Testis (tissue), 3 donors: ENCODE data around the gene BAIAP3. TPM values are rescaled to one million over a fixed set of nuclear protein-coding genes. Genes with fewer than 3 reads are reported as not detected.
A peak's percentile ranks its signal among the peaks of the same experiment; 100 is the strongest.

Source experiments
- DNase-seq: peaks from one replicate; pipeline ENCODE4 v3.0.0-alpha.2; 2019
- H3K27ac ChIP-seq, 2 donors: fragments of 200-600 bp; sonication (generic); one replicate each; pipeline ENCODE4 v1.5.1; 2019
- H3K27me3 ChIP-seq: fragments of 200-600 bp; sonication (generic); one replicate; pipeline ENCODE4 v1.5.1; 2019
- H3K36me3 ChIP-seq: fragments of 200-600 bp; sonication (generic); one replicate; pipeline ENCODE4 v1.5.1; 2017; ENCODE audit warnings: low read depth; ENCODE audit errors: missing control alignments
- H3K4me1 ChIP-seq: fragments of 200-600 bp; sonication (generic); one replicate; pipeline ENCODE4 v1.5.1; 2019
- H3K4me3 ChIP-seq, 2 donors: fragments of 200-600 bp; sonication (generic); one replicate each; pipeline ENCODE4 v1.5.1; 2017 to 2019
- H3K9me3 ChIP-seq: fragments of 200-600 bp; sonication (generic); one replicate; pipeline ENCODE4 v1.5.1; 2017
- CTCF ChIP-seq, 3 experiments: fragments of 450-650 bp in 2 of 3; fragments of 200-600 bp in 1 of 3; sonication (generic) in 1 of 3; IDR thresholded peaks; one replicate each; pipeline ENCODE4 v1.5.1; 2016 to 2019; ENCODE audit warnings: antibody characterized with exemption in 3 of 3, mild to moderate bottlenecking in 2 of 3, moderate library complexity in 1 of 3
- POLR2A ChIP-seq: fragments of 450-650 bp; IDR thresholded peaks from one replicate; pipeline ENCODE4 v1.6.1; 2017; ENCODE audit warnings: antibody characterized with exemption, mild to moderate bottlenecking, moderate library complexity
- WGBS, 2 donors: methylation state at CpG; one replicate each; pipeline ENCODE4 v1.1.5; 2018; 5-methylcytosine and 5-hydroxymethylcytosine counted together
- intact Hi-C: fragments of 100-400 bp; cut with DNase I; formaldehyde crosslinking; loops from one replicate; pipeline ENCODE4 v1.15.1; 2023; ENCODE audit warnings: low total_unique reads
- polyA plus RNA-seq: library from polyadenylated mRNA; stranded (reverse); fragments of 350-450 nt; fragmentation: Illumina TruSeq; extraction: RNeasy Lipid Tissue Mini Kit (QIAGEN cat#74804); gene quantifications from one replicate; pipeline ENCODE4 v1.2.3, GENCODE V29; 2014; ENCODE audit warnings: low read depth, low replicate concordance; ENCODE audit not compliant: insufficient read depth
- total RNA-seq, 2 donors: library from RNA; depleted of rRNA; stranded (reverse); fragments of >200 nt; gene quantifications; one replicate each; pipeline ENCODE4 v1.2.3, GENCODE V29; 2016

BAIAP3 gene
- total and polyA plus RNA-seq, 3 donors from 2014 or later = 23.0 to 60.4 (median 29.8) TPM

- H3K27me3 ChIP-seq = no peaks in the 10 kb centered on the region
- 77 to 80% methylated on average over 2 to 12 of the region's 12 CpGs for WGBS, 2 donors
- TF ChIP-seq POLR2A (no peak), CTCF (IDR thresholded peaks at IDR 0.05) (no peak)
- H3K4me1 ChIP-seq = no peaks in the 10 kb centered on the region
- no peak for DNase-seq
- no peaks in the 10 kb centered on the region for H3K9me3 ChIP-seq
- no peak overlapping the region for H3K4me3 ChIP-seq
- H3K27ac ChIP-seq = no peak overlapping the region
- intact Hi-C loops = no loop called here
- no peaks in the 10 kb centered on the region for H3K36me3 ChIP-seq
These were observed 27.6 kb upstream of the BAIAP3 start for GRCh38 chr16:1305823-1306222.

GRCh38 chr16:1306334-1306733 lies 27.1 kb upstream of the BAIAP3 start:
- WGBS, 2 donors = 57 to 69% methylated on average over 4 of the region's 4 CpGs
- H3K27ac ChIP-seq = no peak overlapping the region
- no peaks in the 10 kb centered on the region for H3K36me3 ChIP-seq
- no peak for DNase-seq
- intact Hi-C loops = no loop called here
- H3K4me3 ChIP-seq = no peak overlapping the region
- TF ChIP-seq CTCF (IDR thresholded peaks at IDR 0.05) = no peak
- no peak for TF ChIP-seq POLR2A
- H3K4me1 ChIP-seq = peaks cover 3% of the 10 kb centered on the region
- H3K27me3 ChIP-seq = no peaks in the 10 kb centered on the region
- H3K9me3 ChIP-seq = no peaks in the 10 kb centered on the region

GRCh38 chr16:1308036-1308976 lies 25.1 kb upstream of the BAIAP3 start:
- TF ChIP-seq CTCF (IDR thresholded peaks at IDR 0.05) (no peak), POLR2A (no peak)
- no peaks in the 10 kb centered on the region for H3K36me3 ChIP-seq
- H3K9me3 ChIP-seq = no peaks in the 10 kb centered on the region
- peak overlapping the region; percentile 92 to 98 for H3K27ac ChIP-seq
- no peaks in the 10 kb centered on the region for H3K27me3 ChIP-seq
- WGBS, 2 donors = 5 to 7% methylated on average over 30 to 36 of the region's 43 CpGs
- H3K4me1 ChIP-seq = peaks cover 18% of the 10 kb centered on the region
- intact Hi-C loops = no loop called here
- peak overlapping the region; percentile 58 to 59 for H3K4me3 ChIP-seq
- DNase-seq = no peak

GRCh38 chr16:1308977-1309885 lies 24.2 kb upstream of the BAIAP3 start, which contains the start of gene UBE2I:
UBE2I (plus strand) TSS chr16:1309636; CDS start chr16:1314031, 4,395 bp downstream.
- 0 to 1% methylated on average over 4 to 53 of the region's 117 CpGs for WGBS, 2 donors
- TF ChIP-seq CTCF (IDR thresholded peaks at IDR 0.05) (no peak), POLR2A (no peak)
- Histone ChIP-seq H3K27me3 (no peaks in the 10 kb centered on the region), H3K4me3 (peak within 1 kb of the TSS; percentile 67 to 83), H3K4me1 (peaks cover 24% of the 10 kb centered on the region), H3K9me3 (no peaks in the 10 kb centered on the region), H3K36me3 (no peaks in the 10 kb centered on the region), H3K27ac (peak within 1 kb of the TSS; percentile 92 to 98)
- intact Hi-C loops = no loop called here
- peak; percentile 98 for DNase-seq
